Body of pancreas (tissue), 4 donors: ENCODE measurements around the gene CACNA1E.

ENCODE experiments used
- CTCF ChIP-seq, 7 experiments: fragments of 450-650 bp in 4 of 7; fragments of 200-600 bp in 3 of 7; sonication (generic) in 3 of 7; IDR thresholded peaks; one replicate each; pipeline ENCODE4 v1.5.1; 2016 to 2019; ENCODE audit warnings: antibody characterized with exemption in 7 of 7
- POLR2A ChIP-seq, 3 donors: fragments of 450-650 bp; IDR thresholded peaks; one replicate each; pipeline ENCODE4 v1.6.1; 2016; ENCODE audit warnings: antibody characterized with exemption in 3 of 3, mild to moderate bottlenecking in 2 of 3

GRCh38 chr1:181459067-181459466 is 24.2 kb upstream of the CACNA1E start:
- TF ChIP-seq CTCF (IDR thresholded peaks at IDR 0.05) (no peak), POLR2A (IDR thresholded peaks at IDR 0.05) (no peak)
